Aortic smooth muscle cell (primary cell): ENCODE results near the gene ADRB2. TPM values are rescaled to one million over a fixed set of nuclear protein-coding genes. Genes with fewer than 3 reads are reported as not detected.

ENCODE experiments used
- total RNA-seq: library from RNA; depleted of rRNA; stranded (reverse); fragments of >200 nt; gene quantifications from 2 replicates; pipeline ENCODE4 v1.2.3, GENCODE V29; 2014

The ADRB2 gene
- total RNA-seq, result 3.7 and 6.2 TPM in 2 replicates

GRCh38 chr5:148826053-148826738, at the start of gene ADRB2:
Gene ADRB2 (plus strand): TSS chr5:148826611. CDS start chr5:148826832, 221 bp downstream.

Other genes with a start within 250 kb of the ADRB2 start
- 1.9 and 5.7 TPM in 2 replicates for gene HTR4, start 172.1 kb upstream of the ADRB2 start, total RNA-seq
- gene SH3TC2, start 236.5 kb downstream of the ADRB2 start, total RNA-seq, result 9.5 and 10.8 TPM in 2 replicates